SHP77 (cell line): ENCODE data around the gene FUT8.
"Not testable (repeated sequence)": the region's sequence is repeated elsewhere in the genome, so short reads cannot be mapped to it uniquely, and the experiment has no call there.

ENCODE experiments used
- DNase-seq, 2 experiments: peaks; one replicate each; lab custom pipeline; 2025; lab: John Stamatoyannopoulos, UW

FUT8 gene

DNA sequence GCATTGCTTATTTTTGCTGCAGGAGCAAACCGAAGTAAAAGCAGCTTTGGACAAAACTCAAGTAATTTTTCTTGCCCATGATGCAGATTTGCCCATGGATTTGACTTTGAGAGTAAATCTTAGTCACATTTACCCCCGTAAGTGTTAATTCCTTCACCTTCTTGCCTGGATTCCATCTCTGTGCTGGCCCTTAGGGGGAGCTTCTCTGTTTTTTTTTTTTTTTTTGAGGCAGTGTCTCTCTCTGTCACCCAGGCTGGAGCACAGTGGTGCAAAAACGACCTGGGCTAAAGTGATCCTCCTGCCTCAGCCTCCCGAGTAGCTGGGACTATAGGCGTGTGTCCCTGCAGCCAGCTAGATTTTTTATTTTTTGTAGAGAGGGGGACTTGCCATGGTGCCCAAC lies 210.2 kb downstream of the FUT8 start:
- DNase-seq: no peak

DNA sequence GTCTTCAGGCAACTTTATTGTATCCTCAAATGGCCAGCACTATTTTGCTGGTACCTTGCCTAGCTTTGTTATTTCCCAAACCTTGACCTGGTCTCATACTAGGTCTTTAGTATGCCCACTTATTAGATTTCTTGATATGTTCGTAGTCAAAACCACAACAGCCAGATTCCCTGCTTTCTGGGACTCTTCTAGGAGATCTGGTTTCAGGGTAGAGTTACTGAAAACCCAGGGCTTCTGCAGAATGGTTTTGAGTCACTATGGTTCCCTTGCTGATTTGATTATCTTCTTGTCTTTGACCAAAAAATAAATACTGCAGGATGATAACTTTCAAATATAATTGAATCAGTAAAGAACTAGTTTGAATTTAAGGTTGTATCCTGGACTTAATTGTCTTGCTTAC lies 211.2 kb downstream of the FUT8 start:
- no peak for DNase-seq

DNA sequence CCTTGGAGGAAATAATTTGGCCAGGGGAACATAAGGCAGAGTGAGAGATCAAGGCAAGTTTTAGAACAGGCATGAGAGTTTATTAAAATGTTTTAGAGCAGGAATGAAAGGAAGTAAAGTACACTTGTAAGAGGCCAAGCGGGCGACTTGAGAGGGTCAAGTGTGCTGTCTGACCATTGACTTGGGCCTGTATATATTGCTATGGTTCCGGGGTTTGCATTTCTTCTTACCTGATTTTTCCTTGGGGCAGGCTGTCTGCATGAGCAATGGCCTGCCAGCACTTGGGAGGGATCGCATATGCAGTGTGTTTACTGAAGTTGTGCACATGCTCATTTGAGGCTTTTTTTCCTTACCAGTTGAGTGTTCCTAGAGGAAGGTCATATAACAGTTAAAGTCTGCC lies 214.8 kb downstream of the FUT8 start:
- DNase-seq: no peak

DNA sequence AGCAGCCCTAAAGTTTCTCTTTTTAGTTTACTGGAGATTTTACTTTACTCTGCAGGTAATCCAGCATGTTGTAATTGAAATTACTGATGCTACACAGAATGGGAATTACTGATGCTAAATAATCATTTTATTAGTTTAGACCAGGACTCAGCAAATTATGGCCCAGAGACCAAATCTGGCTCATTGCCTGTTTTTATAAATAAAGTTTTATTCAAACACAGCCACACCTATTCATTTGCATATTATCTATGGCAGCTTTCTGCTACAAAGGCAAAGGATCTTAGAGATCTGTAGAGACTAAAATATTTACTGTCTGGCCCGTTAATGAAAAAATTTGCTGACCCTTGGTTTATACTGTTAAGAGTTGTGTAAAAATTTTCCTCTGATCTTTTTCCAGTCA lies 216.1 kb downstream of the FUT8 start:
- no peak for DNase-seq

DNA sequence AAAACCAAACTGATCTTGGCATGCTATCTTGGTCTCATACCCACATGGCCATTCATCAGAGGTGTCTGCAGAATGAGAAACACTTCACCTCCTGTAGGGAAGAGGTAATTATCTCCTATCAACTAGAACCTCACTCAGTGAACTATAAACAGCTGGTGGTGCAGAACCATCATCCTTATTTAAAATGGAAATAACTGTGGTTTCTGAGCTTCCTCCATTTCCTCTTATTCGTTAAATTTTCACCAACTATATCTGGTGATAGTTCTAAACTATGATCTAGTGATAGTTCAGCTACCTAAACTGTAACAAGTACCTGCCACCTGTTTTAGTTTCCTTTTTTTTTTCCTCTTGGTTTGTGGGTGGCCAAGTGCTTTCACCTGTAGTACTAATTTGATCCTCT lies 218.5 kb downstream of the FUT8 start:
- no peak for DNase-seq

DNA sequence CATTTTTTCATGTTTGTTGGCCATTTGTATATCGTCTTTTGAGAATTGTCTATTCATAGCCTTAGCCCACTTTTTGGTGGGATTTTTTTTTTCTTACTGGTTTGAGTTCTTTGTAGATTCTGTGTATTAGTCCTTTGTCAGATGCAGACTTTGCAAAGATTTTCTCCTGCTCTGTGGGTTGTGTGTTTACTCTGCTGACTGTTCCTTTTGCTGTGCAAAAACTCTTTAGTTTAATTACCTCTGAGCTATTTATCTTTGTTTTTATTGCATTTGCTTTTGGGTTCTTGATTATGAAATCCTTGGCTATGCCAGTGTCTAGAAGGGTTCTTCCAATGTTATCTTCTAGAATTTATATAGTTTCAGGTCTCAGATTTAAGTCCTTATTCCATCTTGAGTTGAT lies 220.0 kb downstream of the FUT8 start:
- no peak for DNase-seq

DNA sequence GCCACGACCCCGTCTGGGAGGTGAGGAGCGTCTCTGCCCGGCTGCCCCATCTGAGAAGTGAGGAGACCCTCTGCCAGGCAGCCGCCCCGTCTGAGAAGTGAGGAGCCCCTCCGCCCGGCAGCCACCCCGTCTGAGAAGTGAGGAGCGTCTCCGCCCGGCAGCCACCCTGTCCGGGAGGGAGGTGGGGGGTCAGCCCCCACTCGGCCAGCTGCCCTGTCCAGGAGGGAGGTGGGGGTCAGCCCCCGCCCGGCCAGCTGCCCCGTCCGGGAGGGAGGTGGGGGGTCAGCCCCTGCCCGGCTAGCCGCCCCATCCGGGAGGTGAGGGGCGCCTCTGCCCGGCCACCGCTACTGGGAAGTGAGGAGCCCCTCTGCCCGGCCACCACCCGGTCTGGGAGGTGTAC lies 221.1 kb downstream of the FUT8 start:
- not testable (repeated sequence) for DNase-seq

GRCh38 chr14:65637780-65638179 lies 225.2 kb downstream of the FUT8 start:
- DNase-seq: no peak

GRCh38 chr14:65639216-65639615 lies 226.7 kb downstream of the FUT8 start:
- DNase-seq: no peak

DNA sequence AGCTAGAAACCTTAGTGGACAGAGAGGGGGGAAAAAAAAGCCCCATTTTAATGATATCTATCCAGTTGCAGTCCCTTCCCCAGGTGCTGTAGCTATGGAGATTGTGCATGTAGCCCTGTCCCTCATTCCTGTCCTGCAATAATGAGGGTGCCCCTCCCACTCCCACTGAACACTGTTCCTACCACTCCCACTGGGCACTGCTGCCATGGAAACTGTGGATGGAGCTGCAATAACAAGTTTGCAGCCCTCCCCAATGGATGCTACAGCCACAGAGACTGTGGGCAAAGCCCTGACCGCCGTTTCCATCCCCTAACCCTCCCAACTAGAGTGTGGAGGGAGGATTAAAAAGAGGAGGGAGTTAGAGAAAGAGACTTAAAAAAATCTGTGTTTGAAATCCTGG lies 238.3 kb downstream of the FUT8 start:
- no peak for DNase-seq

- no peak for DNase-seq
These were observed 244.0 kb downstream of the FUT8 start for GRCh38 chr14:65656554-65656953.

GRCh38 chr14:65658202-65658601 lies 245.7 kb downstream of the FUT8 start:
- no peak for DNase-seq

- no peak for DNase-seq
These were observed 249.3 kb downstream of the FUT8 start for GRCh38 chr14:65661865-65662264.

DNA sequence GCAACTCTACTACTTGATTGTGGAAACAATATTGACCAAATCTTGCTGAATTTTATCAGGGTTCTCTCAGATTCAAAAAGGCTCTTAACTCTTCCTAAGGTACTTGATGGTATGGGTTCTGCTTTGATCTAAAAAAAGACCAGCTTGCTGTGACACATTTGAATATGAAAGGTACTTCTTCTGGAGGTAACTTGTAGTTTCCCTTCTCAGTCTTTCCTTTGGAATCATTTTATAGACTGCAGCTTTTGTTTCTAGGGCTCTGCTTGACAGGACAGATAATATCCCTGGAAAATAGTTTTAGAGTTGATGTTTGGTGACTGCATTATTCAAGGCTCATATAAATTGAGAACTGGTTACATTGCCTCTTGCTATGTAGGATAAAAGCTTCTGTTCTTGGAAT lies 251.9 kb downstream of the FUT8 start:
- DNase-seq: no peak

DNA sequence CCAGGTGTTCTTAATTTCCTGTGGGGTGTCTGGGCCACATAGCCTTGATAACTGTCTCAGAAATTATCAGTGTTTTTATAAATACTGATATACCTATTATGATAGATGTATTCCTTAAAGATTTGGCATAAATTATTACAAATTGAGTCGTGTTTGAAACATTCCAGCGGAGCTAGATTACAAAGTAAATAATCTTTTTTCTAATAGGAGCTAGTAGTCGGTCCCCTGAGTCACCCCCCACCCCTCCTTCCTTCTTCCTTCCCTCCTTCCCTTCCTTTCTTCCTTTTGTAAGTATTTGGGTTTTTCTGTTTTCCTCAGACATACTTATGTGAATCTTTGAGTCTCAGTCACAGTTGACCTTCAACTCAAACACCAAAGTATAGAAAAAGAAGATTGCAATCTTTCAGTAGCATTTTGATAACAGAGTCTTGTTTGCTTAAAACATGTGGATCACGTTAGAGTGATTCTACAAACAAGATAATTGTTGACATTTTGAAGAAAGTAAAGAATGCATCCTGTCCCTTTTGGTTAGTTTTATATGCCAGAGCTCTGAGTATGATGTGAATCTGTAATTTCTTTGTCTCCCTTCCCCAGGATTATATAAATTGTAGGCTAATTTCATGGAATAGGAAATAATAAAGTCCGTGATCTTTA lies 264.0 kb downstream of the FUT8 start:
- no peak for DNase-seq

DNA sequence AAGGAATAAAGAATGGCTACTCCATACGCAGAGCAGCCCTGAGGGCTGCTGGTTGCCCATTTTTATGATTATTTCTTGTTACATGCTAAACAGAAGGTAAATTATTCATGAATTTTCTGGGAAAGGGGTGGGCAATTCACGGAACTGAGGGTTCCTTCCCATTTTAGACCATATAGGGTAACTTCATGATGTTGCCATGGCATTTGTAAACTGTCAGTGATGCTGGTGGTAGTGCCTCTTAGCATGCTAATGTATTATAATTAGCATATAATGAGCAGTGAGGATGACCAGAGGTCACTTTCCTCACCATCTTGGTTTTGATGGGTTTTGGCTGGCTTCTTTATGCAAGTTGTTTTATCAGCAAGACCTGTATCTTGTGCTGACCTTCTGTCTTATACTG lies 273.0 kb downstream of the FUT8 start:
- DNase-seq: no peak

- DNase-seq: no peak
These were observed 274.2 kb downstream of the FUT8 start for GRCh38 chr14:65686761-65687160.

DNA sequence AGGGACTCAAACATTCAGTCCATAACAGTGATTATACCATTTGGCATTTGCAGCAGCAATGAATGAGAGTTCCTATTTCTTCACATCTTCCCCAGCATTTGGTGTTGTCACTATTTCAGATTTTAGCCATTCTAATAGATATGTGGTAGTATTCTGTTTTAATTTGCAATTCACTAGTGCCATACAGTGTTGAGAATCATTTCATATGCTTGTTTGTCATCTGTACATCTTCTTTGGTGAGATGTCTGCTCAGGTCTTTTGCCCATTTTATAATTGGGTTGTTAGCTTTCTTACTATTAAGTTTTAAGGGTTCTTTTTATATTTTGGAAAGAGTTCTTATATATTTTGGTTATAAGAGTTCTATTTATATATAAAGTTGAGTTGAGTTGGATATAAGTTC lies 276.5 kb downstream of the FUT8 start:
- no peak for DNase-seq

DNA sequence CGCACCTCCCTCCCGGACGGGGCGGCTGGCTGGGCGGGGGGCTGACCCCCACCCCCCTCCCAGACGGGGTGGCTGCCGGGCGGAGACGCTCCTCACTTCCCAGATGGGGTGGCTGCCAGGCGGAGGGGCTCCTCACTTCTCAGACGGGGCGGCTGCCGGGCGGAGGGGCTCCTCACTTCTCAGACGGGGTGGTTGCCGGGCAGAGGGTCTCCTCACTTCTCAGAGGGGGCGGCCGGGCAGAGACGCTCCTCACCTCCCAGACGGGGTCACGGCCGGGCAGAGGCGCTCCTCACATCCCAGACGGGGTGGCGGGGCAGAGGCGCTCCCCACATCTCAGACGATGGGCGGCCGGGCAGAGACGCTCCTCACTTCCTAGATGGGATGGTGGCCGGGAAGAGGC lies 280.0 kb downstream of the FUT8 start:
- not testable (repeated sequence) for DNase-seq

DNA sequence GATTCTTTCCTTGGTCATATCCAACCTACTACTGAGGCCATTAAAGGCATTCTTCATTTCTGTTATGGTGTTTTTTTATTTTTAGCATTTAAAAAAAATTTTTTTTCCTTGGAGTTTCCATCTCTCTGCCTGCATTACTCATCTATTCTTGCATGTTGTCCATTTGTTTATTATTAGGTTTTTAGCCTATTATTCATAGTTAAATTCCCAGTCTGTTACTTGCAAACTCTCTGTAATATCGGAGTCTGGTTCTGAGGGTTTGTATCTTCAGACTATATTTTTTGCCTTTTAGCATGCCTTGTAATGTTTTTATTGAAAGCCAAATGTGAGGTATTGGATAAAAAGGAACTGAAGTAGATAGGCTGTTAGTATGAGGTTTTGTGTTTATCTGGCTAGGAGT lies 284.3 kb downstream of the FUT8 start:
- no peak for DNase-seq

DNA sequence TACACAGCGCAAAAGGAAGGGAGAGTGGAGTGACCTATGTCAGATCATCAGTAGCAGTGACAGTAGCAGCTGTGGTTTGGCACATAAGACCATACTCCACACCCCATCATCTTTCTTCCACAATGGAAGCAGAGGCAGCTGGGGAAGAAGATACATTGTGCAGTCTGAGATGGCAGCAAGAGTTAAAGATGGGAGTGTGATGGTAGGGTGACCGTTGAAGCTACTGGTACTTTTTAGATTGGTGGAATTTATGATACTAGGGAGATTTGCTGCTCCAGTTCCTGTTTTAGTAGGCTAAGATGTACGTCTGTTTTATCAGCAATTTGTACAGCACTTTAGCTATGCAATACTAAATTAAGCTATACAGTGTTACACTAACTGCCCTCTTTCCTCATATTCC lies 291.0 kb downstream of the FUT8 start:
- DNase-seq: no peak

DNA sequence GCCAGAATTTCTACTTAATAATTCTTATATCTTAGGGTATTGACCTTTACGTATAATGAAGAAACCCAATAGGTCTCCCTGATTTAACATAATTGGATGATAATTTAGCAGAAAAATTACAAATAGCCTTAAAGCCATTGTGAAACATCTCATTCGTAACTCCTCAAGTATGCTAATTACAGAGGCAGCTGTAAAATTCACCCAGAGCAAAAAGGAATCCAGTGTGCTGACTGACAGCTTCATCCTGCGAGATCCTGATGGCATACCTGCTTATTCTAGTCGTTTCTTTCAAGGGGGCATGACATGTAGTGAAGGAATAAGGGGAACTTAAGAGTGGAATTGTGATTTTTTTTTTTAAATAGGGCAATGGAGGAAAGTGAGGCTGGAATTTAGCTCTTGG lies 291.5 kb downstream of the FUT8 start:
- DNase-seq: no peak

- no peak for DNase-seq
These were observed 291.9 kb downstream of the FUT8 start for GRCh38 chr14:65704437-65704836.

DNA sequence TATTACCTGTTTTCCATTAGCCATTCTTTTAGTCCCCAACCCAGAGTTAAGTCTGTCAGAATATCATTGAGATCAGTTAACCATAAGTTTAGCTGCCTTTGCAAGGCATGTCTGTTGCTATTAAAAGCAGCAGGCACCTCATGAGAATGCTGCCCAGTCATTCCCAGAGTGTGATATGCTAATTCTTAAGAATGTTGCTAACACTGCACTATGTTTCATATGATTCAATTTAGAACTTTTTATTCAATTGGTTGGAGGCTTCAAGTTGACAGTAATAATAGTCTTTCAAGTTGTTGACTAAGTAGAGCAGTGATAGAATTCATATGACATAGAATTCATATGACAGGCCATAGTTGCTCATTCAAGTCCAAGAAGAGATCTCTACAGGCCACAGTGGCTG lies 292.3 kb downstream of the FUT8 start:
- DNase-seq: no peak

- no peak for DNase-seq
These were observed 297.0 kb downstream of the FUT8 start for GRCh38 chr14:65709576-65709975.
